ENCODE data around the gene KCTD15. TPM values are rescaled to one million over a fixed set of nuclear protein-coding genes. Genes with fewer than 3 reads are reported as not detected.

The KCTD15 gene
- total and polyA plus RNA-seq, 4 donors = 0.89 to 13.8 (median 8.1) TPM

- 88% methylated on average over 28 of the region's 28 CpGs for WGBS
- DNase-seq (ENCODE audit: low spot score) = no peak
These were observed 16.0 kb downstream of the KCTD15 start for GRCh38 chr19:33812388-33813330.

GRCh38 chr19:33813391-33814101, 16.9 kb downstream of the KCTD15 start:
- Histone ChIP-seq H3K9me3 (ENCODE audit: control insufficient read depth in 4 of 4, low read length in 3 of 4) (no peaks in the 10 kb centered on the region), H3K9ac (ENCODE audit: low read depth in 1 of 2, low read length in 2 of 2) (no peak overlapping the region), H3K4me3 (ENCODE audit: low read depth in 1 of 3, low read length in 3 of 3) (no peak overlapping the region), H3K36me3 (ENCODE audit: control insufficient read depth in 4 of 4, insufficient read depth in 3 of 4, low read depth in 1 of 4, low read length in 3 of 4) (peaks cover 0 to 4% (median 0%) of the 10 kb centered on the region in 4 donors), H3K27ac (ENCODE audit: low read depth in 1 of 2, low read length in 2 of 2) (no peak overlapping the region), H3K4me1 (ENCODE audit: control insufficient read depth in 4 of 4, insufficient read depth in 4 of 4, low read length in 3 of 4) (no peaks in the 10 kb centered on the region), H3K27me3 (ENCODE audit: control insufficient read depth in 4 of 4, insufficient read depth in 4 of 4, low read length in 3 of 4) (no peaks in the 10 kb centered on the region)
- peak; percentile 17 for DNase-seq (ENCODE audit: low spot score)
- WGBS = 79% methylated on average over 16 of the region's 16 CpGs
- no peak for TF ChIP-seq RXRA (IDR thresholded peaks at IDR 0.05)
- TF ChIP-seq FOXA1 (IDR thresholded peaks at IDR 0.05) = no peak
- no peak for TF ChIP-seq ZBTB33 (IDR thresholded peaks at IDR 0.05)
- no peak for TF ChIP-seq YY1 (IDR thresholded peaks at IDR 0.05)
- TF ChIP-seq GABPA (IDR thresholded peaks at IDR 0.05 in 1 of 2, conservative IDR thresholded peaks at IDR 0.05 in 1 of 2) = no peak
- no peak for TF ChIP-seq JUND (IDR thresholded peaks at IDR 0.05)
- TF ChIP-seq NR2F2 (IDR thresholded peaks at IDR 0.05) = no peak
- no peak for TF ChIP-seq EGR1 (IDR thresholded peaks at IDR 0.05; ENCODE audit: low read depth in 2 of 2)
- TF ChIP-seq FOXA2 (IDR thresholded peaks at IDR 0.05) = no peak
- TF ChIP-seq HNF4G (IDR thresholded peaks at IDR 0.05) = no peak
- no peak for TF ChIP-seq HNF4A (conservative IDR thresholded peaks at IDR 0.05)

More at GRCh38 chr19:33812388-33813330, 16.0 kb downstream of the KCTD15 start:
- Histone ChIP-seq H3K4me1 (ENCODE audit: control insufficient read depth in 4 of 4, insufficient read depth in 4 of 4, low read length in 3 of 4) (no peaks in the 10 kb centered on the region), H3K27ac (ENCODE audit: low read depth in 1 of 2, low read length in 2 of 2) (no peak overlapping the region), H3K4me3 (ENCODE audit: low read depth in 1 of 3, low read length in 3 of 3) (no peak overlapping the region), H3K9me3 (ENCODE audit: control insufficient read depth in 4 of 4, low read length in 3 of 4) (no peaks in the 10 kb centered on the region), H3K27me3 (ENCODE audit: control insufficient read depth in 4 of 4, insufficient read depth in 4 of 4, low read length in 3 of 4) (no peaks in the 10 kb centered on the region), H3K9ac (ENCODE audit: low read depth in 1 of 2, low read length in 2 of 2) (no peak overlapping the region), H3K36me3 (ENCODE audit: control insufficient read depth in 4 of 4, insufficient read depth in 3 of 4, low read depth in 1 of 4, low read length in 3 of 4) (peaks cover 0 to 4% (median 0%) of the 10 kb centered on the region in 4 donors)
- no peak for TF ChIP-seq ATF3 (IDR thresholded peaks at IDR 0.05)
- TF ChIP-seq YY1 (IDR thresholded peaks at IDR 0.05) = no peak
- no peak for TF ChIP-seq RAD21 (IDR thresholded peaks at IDR 0.05)
- no peak for TF ChIP-seq EGR1 (IDR thresholded peaks at IDR 0.05; ENCODE audit: low read depth in 2 of 2)
- no peak for TF ChIP-seq HNF4A (conservative IDR thresholded peaks at IDR 0.05)
